Measurements from ENCODE around the gene EIF2A. TPM values are rescaled to one million over a fixed set of nuclear protein-coding genes. Genes with fewer than 3 reads are reported as not detected.

Gene EIF2A
- total and polyA plus RNA-seq, 2 of the 13 experiments (the other 11 are each of a cell fraction or from before 2014, with no cell fraction given), result 124 to 139 TPM

DNA sequence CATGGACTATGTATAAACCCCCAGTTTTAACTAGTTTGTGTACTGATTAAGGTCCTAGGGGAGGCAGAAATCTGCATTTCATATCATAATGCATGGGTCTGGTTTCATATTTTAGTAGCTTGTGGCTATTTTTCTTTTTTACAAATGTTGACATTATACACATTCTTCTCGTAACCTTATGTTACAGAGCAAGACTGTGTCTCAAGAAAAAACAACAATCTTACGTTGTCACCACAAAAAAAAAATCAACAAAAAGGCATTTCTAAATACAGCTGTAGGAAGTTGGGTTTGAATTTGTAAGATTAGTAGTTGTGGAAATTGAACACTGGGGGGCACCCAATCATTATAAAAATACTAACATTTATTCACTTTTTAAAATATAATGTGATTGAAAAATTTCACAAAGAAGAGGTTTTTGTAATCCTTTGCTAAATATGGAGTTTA, 18.2 kb upstream of the EIF2A start (continued):
- TF ChIP-seq KDM5B (CRISPR knock-in tag; IDR thresholded peaks at IDR 0.05; ENCODE audit: borderline replicate concordance) (no peak), MYC (CRISPR knock-in tag; IDR thresholded peaks at IDR 0.05; ENCODE audit: borderline replicate concordance) (no peak), SNRNP70 (IDR thresholded peaks at IDR 0.05; ENCODE audit: low read depth, low read length) (no peak)
- TF ChIP-seq, protein P1, sequence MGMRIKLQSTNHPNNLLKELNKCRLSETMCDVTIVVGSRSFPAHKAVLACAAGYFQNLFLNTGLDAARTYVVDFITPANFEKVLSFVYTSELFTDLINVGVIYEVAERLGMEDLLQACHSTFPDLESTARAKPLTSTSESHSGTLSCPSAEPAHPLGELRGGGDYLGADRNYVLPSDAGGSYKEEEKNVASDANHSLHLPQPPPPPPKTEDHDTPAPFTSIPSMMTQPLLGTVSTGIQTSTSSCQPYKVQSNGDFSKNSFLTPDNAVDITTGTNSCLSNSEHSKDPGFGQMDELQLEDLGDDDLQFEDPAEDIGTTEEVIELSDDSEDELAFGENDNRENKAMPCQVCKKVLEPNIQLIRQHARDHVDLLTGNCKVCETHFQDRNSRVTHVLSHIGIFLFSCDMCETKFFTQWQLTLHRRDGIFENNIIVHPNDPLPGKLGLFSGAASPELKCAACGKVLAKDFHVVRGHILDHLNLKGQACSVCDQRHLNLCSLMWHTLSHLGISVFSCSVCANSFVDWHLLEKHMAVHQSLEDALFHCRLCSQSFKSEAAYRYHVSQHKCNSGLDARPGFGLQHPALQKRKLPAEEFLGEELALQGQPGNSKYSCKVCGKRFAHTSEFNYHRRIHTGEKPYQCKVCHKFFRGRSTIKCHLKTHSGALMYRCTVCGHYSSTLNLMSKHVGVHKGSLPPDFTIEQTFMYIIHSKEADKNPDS (CRISPR knock-in tag; IDR thresholded peaks at IDR 0.05), result no peak

DNA sequence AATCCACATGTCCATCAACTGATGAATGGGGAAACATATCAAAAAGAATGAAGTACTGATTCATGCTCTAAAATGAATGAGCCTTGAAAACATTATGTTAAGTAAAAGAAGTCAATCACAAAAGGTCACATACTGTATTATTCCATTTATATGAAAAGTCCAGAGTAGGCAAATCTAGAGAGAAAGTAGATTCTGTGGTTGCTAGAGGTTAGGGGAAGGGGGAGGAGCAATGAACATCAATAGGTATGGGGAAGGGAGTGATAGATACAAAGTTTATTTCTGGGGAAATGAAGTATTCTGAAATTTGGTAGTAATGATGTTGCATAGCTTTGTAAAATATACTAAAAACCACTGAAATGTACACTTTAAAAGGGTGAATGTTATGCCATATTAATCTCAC, 14.8 kb upstream of the EIF2A start:
- Histone ChIP-seq H4K20me1 (ENCODE audit: insufficient read depth, low read length) (no peaks in the 10 kb centered on the region), H3K9ac (ENCODE audit: insufficient read depth, low read depth, low read length) (no peak overlapping the region), H3K4me2 (ENCODE audit: low read depth, low read length) (no peak overlapping the region), H3K4me1 (ENCODE audit: insufficient read depth, low read length) (no peaks in the 10 kb centered on the region; the same call in 1 of the 2 replicates), H3K36me3 (replicated peaks in 1 of 2; ENCODE audit: control insufficient read depth in 1 of 2, insufficient read depth in 2 of 2, low read length in 2 of 2) (no peaks in the 10 kb centered on the region), H3K9me3 (ENCODE audit: low read length) (no peaks in the 10 kb centered on the region), H3K79me2 (ENCODE audit: insufficient read depth, low read length) (no peaks in the 10 kb centered on the region), H3K27ac (ENCODE audit: extremely low read length, insufficient read depth, low read length) (no peak overlapping the region), H3K27me3 (ENCODE audit: control insufficient read depth in 1 of 2, insufficient read depth in 2 of 2, low read length in 2 of 2) (no peaks in the 10 kb centered on the region; a peak in 1 of 5 replicates), H3K4me3 (replicated peaks in 1 of 3; ENCODE audit: insufficient read depth in 1 of 3, low read depth in 2 of 3, low read length in 3 of 3) (no peak overlapping the region), H2AFZ (ENCODE audit: low read length) (no peak overlapping the region)
- no peak for FAIRE-seq
- TF ChIP-seq ZNF530 (CRISPR knock-in tag; IDR thresholded peaks at IDR 0.05; ENCODE audit: low read depth), result no peak
- TF ChIP-seq, protein P2, sequence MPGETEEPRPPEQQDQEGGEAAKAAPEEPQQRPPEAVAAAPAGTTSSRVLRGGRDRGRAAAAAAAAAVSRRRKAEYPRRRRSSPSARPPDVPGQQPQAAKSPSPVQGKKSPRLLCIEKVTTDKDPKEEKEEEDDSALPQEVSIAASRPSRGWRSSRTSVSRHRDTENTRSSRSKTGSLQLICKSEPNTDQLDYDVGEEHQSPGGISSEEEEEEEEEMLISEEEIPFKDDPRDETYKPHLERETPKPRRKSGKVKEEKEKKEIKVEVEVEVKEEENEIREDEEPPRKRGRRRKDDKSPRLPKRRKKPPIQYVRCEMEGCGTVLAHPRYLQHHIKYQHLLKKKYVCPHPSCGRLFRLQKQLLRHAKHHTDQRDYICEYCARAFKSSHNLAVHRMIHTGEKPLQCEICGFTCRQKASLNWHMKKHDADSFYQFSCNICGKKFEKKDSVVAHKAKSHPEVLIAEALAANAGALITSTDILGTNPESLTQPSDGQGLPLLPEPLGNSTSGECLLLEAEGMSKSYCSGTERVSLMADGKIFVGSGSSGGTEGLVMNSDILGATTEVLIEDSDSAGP (CRISPR knock-in tag; IDR thresholded peaks at IDR 0.05; ENCODE audit: borderline replicate concordance), result no peak
- no peak for TF ChIP-seq HMG20A (CRISPR knock-in tag; IDR thresholded peaks at IDR 0.05; ENCODE audit: borderline replicate concordance)
- ChIA-PET POLR2A (no interaction called here), CTCF (ENCODE audit: low intra/inter-chr PET ratio, low total read pairs) (no interaction called here)
- in situ Hi-C loops (cut with HindIII; ENCODE audit: extremely low pct_ligation_motif_present, low pct_unique_long_range_greater_than_20kb) (no loop called here), intact Hi-C loops (cut with micrococcal nuclease; ENCODE audit: unreplicated experiment) (no loop called here)
- no peak for DNase-seq (ENCODE audit: low spot score)
- no peak for ATAC-seq
- BruUV-seq (replicated peaks), result no TSS peak
